ENCODE results near the gene PPP1R37.
A peak's percentile ranks its signal among the peaks of the same experiment; 100 is the strongest.

Gene PPP1R37

GRCh38 chr19:45071545-45071938 lies 21.4 kb upstream of the PPP1R37 start:
- DNase-seq, result no peak

- DNase-seq, result no peak
These were observed 20.8 kb upstream of the PPP1R37 start for GRCh38 chr19:45071969-45072790.

GRCh38 chr19:45074744-45075300 lies 18.2 kb upstream of the PPP1R37 start:
- DNase-seq, result no peak

- peak in 1 of 2 donors; percentile 27 for DNase-seq
These were observed 17.5 kb upstream of the PPP1R37 start for GRCh38 chr19:45075301-45076028.

- peak; percentile 76 for DNase-seq
These were observed 16.7 kb upstream of the PPP1R37 start, which contains the start of gene ZNF296 for GRCh38 chr19:45076029-45076850. Gene ZNF296, minus strand, starts transcription at chr19:45076478. Its CDS starts 105 bp downstream, at chr19:45076373.

- DNase-seq, result no peak
These were observed 15.9 kb upstream of the PPP1R37 start for GRCh38 chr19:45076851-45077730.

GRCh38 chr19:45078390-45079062 lies 14.5 kb upstream of the PPP1R37 start:
- DNase-seq, result no peak

- DNase-seq, result peak; percentile 72 to 81
These were observed 13.7 kb upstream of the PPP1R37 start, which contains the start of gene GEMIN7 for GRCh38 chr19:45079063-45079910. Gene GEMIN7, plus strand, starts transcription at chr19:45079260. Its CDS starts 10,855 bp downstream, at chr19:45090115.

- DNase-seq, result no peak
These were observed 13.0 kb upstream of the PPP1R37 start for GRCh38 chr19:45079911-45080370.

- DNase-seq, result no peak
These were observed 10.8 kb upstream of the PPP1R37 start for GRCh38 chr19:45082170-45082569.

- no peak for DNase-seq
These were observed 6.5 kb upstream of the PPP1R37 start for GRCh38 chr19:45086480-45086879.

GRCh38 chr19:45087531-45087930 lies 5.4 kb upstream of the PPP1R37 start:
- DNase-seq, result peak in 1 of 2 donors; percentile 38

- no peak for DNase-seq
These were observed 2.9 kb upstream of the PPP1R37 start for GRCh38 chr19:45090034-45090433.

- no peak for DNase-seq
These were observed 2.4 kb upstream of the PPP1R37 start for GRCh38 chr19:45090606-45091005.

GRCh38 chr19:45091031-45091923 lies 1.7 kb upstream of the PPP1R37 start:
- DNase-seq, result peak; percentile 90 to 98

- DNase-seq, result no peak
These were observed 1.2 kb downstream of the PPP1R37 start for GRCh38 chr19:45094137-45094536.

GRCh38 chr19:45094707-45095106 lies 1.7 kb downstream of the PPP1R37 start:
- no peak for DNase-seq

GRCh38 chr19:45095496-45096413 lies 2.8 kb downstream of the PPP1R37 start:
- no peak for DNase-seq
